HL-60/S4 treated with retinoic acid at 250 ng/mL for 4 days and 3 days (cell line): ENCODE data around the gene ITCH.
"Not testable (repeated sequence)": the region's sequence is repeated elsewhere in the genome, so short reads cannot be mapped to it uniquely, and the experiment has no call there.

Source experiments
- in situ Hi-C: fragments of 300-500 bp; cut with MboI; formaldehyde crosslinking; loops from 2 replicates; pipeline ENCODE4 v1.7.0; 2022; ENCODE audit warnings: low sequenced_read_pairs

ITCH gene

DNA sequence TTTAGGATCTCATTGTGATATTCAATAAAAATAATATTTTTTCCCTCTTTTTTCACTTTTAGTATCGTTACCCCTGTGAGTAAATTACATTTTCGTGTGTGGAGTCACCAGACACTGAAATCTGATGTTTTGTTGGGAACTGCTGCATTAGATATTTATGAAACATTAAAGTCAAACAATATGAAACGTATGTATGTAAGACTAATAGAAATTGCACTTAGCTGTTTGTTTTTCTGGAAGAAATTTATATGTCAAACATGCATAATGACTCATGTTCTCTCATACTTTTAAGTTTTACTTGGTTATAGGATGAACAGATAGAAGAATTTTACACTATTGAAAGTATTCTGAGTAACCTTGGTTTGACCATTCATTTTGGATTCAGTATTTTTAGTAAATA is 49.4 kb downstream of the ITCH start:
- in situ Hi-C loops, result no loop called here

DNA sequence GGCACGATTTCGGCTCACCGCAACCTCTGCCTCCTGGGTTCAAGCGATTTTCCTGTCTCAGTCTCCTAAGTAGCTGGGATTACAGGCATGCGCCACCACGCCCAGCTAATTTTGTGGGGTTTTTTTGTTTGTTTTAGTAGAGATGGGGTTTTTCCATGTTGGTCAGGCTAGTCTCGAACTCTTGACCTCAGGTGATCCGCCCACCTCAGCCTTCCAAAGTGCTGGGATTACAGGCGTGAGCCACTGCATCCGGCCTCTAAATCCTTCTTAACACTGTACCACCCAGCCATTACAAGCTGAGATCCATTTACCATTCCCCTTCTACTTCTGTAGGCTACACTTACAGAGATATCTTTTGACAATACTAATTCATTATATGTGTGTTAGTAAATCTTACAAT is 51.5 kb downstream of the ITCH start:
- in situ Hi-C loops, result not testable (repeated sequence)

DNA sequence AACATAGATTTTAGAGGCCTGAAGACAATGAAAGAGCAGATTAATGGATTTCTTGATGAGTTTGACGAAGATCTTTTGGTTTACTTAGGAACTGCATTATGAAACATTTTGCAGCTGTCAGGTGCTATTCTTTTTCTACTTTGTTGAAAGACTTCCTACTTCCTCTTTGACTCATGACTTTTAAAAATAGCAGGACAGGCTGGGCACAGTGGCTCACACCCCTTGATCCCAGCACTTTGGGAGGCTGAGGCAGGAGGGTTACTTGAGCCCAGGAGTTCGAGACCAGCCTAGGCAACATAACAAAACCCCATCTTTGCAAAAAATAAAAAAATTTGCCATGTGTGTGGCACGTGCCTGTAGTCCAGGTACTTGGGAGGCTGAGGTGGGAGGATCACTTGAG is 52.0 kb downstream of the ITCH start:
- in situ Hi-C loops, result no loop called here

DNA sequence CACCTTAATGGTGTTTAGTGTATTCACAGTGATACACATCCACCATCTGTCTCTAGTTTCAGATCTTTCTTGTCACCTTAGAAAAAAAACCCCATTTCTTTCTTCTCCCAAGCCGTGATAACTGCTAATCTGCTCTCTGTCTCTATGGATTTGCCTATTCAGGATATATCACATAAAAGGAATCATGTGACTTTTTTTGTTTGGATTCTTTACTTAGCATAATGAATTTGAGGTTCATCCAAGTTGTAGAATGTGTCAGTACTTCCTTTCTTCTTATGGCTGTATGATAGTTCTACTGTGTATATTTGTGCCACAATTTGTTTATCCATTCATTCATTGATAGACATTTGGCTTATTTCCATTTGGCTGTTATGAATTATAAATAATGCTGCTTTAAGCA is 57.1 kb downstream of the ITCH start:
- in situ Hi-C loops, result no loop called here

DNA sequence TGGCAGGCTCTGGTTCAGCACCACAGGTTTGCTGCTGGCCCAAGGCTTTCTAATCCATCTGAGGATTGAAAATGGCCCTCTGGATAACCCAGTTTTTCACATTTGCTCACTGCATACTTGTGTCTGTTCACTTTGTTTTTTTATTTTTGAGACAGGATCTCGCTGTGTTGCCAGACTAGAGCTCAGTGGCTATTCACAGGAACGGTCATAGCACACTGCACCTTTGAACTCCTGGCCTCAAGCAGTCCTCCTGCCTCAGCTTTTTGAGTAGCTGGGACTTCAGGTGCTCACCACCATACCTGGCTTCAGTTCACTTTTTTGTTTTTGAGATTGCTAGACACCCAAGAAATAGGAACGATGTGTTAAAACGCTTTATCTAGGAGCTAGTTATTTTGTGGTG is 57.9 kb downstream of the ITCH start:
- in situ Hi-C loops, result no loop called here

DNA sequence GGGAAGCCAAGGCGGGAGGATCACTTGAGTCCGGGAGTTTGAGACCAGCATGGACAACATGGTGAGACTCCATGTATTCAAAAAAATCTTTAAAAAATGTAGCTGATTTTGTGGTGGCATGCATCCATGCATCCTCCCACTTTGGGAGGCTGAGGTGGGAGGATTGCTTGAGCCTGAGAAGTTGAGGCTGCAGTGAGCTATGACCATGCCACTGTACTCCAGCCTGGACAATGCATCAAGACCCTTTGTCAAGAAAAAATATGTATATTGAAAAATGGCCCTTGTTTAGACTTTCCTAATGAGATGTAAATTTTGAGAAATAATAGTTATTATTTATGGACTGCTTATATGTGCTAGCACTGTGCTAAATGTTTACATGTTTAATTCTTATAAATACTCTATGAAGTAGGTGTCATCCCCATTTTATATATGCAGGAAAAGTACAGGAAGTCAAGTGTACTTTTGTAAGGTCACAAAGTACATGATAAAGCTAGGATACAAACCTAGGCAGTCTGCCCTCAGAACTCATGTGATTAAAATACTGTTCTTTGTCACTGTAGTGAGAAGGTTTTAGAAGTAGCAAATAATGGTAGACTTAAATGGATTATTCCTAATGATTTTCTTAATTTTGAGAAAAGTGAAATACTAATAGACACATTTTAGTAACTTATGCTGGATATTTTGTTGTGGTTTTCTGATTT is 58.8 kb downstream of the ITCH start:
- in situ Hi-C loops, result no loop called here

DNA sequence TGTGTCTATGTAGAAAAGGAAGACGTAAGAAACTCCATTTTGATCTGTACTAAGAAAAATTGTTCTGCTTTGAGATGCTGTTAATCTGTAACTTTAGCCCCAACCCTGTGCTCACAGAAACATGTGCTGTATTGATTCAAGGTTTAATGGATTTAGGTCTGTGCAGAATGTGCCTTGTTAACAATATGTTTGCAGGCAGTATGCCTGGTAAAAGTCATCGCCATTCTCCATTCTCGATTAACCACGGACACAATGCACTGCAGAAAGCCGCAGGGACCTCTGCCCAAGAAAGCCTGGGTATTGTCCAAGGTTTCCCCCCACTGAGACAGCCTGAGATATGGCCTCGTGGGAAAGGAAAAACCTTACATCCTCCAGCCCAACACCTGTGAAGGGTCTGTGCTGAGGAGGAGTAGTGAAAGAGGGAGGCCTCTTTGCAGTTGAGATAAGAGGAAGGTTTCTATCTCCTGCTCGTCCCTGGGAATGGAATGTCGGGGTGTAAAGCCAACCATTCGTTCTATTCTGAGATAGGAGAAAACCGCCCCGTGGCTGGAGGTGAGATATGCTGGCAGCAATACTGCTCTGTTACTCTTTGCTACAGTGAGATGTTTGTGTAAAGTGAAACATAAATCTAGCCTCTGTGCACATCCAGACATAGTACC is 62.1 kb downstream of the ITCH start:
- in situ Hi-C loops, result not testable (repeated sequence)

DNA sequence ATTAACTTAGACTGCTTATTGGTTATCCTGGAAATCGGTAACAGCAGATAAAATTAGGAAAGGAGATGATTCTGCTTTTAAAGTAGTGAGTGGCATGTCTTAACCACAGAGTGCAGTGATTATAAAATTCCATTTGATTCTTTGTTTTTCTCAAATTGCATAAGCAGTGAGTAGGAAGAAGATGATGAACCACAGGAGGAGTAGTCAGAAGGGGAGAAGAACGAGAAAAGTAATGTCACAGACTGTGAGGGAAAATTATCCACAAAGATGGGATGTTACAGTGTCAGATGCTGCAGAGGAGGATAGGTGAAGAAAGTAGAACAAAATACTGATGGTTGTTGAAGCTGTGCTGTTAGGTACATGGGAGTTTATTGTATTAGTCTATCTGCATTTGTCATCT is 63.0 kb downstream of the ITCH start:
- in situ Hi-C loops, result no loop called here

DNA sequence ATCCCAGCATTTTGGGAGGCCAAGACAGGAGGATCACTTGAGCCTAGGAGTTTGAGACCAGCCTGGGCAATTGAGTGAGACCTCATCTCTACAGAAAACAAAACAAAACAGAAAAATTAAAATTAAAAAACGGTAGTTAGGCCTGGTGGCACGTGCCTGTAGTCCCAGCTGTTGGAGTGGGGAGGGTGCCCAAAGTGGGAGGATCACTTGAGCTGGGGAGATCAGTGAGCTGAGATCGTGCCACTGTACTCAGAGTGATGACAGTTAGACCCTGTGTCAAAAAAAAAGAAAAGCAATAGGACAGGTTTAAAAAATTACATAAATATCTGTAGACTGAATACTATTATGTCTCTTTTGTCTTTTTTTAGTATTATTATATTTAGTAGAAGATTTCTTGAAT is 64.3 kb downstream of the ITCH start:
- in situ Hi-C loops, result no loop called here

DNA sequence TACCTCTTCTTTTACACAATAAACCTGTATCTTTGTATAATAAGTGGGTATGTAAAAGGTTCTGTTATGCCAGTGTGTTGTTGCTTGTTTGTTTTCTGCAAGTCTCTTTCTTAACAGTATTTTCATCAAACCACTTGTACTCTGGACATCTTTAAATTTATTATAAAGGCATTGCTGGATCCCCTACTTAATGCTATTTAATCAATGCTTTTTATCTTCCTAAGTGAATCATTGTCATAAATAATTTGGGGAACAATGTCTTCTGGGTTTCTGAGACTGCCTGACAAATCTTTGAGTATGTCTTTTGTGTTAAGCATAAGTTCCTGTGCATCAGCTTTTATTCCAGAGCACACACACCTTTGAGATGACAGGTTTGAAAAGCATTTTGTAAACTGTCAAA is 64.7 kb downstream of the ITCH start:
- in situ Hi-C loops, result no loop called here

DNA sequence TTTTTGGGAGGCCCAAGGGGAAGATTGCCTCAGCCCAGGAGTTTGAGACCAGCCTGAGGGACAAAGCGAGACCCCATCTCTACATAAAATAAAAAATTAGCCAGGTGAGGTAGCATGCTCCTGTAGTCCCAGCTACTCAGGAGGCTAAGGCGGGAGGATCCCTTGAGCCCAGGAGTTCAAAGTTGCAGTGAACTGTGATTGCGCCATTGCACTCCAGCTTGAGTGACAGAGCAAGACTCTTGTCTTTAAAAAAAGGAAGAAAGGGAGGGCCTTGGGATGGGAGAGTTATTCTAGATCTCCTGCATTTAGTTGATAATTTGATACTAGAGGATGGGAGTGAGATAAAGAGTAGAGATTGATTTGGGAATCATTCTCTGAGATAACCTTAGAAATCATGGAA is 68.1 kb downstream of the ITCH start:
- in situ Hi-C loops, result no loop called here

DNA sequence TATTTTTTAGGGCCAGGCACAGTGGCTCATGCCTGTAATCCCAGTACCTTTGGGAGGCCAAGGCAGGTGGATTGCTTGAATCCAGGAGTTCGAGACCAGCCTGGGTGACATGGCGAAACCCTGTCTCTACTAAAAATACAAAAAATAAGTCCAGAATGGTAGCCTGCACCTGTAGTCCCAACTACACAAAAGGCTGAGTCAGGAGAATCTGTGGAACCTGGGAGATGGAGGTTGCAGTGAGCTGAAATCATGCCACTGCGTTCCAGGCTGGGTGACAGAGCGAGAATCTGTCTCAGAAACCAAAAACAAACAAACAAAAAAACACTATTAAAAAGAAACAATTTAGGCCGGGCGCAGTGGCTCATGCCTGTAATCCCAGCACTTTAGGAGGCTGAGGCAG is 69.6 kb downstream of the ITCH start:
- in situ Hi-C loops, result not testable (repeated sequence)

DNA sequence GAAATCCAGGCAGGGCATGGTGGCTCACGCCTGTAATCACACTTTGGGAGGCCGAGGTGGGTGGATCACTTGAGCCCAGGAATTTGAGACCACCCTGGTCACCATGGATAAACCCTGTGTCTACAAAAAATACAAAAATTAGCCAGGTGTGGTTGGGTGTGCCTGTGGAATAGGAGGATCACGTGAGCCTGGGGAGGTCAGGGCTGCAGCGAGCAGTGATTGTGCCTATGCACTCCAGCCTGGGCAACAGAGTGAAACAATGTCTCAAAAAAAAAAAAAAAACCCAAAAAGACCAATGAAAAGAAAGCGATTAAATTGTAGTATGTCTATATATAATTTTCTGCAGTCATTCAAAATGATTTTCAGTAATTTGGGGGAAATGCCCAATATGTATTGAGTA is 70.3 kb downstream of the ITCH start:
- in situ Hi-C loops, result no loop called here

DNA sequence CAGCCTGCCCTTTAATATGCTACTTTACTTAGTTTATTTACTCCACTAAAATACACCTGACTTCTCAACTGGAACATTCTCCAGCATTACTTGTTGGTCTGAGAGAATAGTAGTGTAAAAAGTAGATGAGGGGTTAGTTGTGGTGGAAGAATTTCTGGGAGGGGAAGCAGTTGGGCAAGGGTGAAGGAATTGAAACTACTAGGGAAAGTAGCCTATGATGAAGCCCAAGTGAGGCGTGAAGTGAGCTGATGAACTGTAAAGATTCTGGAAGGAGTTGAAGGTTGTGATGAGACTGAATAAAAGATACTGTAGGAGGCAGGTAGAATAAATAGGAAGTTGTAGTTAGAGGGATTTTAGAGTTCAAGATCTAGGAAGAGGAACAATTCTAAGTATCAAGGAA is 72.5 kb downstream of the ITCH start:
- in situ Hi-C loops, result no loop called here

DNA sequence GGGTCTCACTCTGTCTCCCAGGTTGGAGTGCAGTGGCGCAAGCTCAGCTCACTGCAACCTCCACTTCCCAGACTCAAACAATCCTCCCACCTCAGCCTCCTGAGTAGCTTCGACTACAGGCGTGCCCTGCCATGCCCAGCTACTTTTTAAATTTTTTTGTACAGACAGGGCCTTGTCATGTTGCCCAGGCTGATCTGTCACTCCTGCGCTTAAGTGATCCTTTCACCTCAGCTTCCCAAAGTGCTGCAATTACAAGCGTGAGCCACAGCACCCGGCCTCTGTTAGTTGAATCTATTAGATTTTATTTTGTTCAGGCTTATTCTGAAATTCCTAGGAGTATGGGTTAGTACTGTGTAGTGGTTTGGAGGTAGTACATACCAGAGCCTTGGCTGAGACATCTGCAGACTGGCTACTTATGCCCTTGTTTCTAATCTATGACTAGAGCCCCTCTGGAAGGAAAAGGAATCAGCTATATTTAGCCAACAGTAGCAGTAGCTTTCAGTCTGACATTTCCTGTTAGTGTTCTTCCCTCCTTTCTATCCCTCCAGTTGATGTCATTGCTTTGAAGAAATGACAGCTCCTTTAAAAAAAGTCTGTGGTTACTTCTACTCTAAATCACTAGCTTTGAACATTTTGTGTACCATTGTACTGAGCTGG is 74.4 kb downstream of the ITCH start:
- in situ Hi-C loops, result no loop called here

DNA sequence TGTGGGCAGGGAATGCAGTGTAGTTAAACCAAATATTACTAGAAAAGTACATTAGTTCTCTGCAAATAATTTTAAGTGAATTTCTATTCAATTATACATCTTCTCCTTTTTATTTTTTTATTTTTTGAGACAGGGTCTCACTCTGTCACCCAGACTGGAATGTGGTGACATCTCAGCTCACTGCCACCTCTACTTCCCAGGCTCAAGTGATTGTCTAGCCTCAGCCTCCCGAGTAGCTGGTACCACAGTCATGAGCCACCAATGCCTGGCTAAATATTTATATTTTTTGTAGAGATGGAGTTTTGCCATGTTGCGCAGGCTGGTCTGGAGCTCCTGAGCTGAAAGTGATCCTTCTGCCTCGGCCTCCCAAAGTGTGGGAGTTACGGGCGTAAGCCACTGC is 76.1 kb downstream of the ITCH start:
- in situ Hi-C loops, result no loop called here

DNA sequence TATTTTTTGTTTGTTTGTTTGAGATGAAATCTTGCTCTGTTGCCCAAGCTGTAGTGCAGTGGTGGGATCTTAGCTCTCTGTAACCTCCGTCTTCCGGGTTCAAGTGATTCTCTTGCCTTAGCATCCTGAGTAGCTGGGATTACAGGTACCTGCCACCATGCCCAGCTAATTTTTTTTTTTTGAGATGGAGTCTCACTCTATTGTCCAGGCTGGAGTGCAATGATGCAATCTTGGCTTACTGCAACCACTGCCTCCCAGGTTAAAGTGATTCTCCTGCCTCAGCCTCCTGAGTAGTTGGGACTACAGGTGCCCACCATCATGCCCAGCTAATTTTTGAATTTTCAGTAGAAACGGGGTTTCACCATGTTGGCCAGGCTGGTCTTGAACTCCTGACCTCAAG is 78.3 kb downstream of the ITCH start:
- in situ Hi-C loops, result not testable (repeated sequence)

DNA sequence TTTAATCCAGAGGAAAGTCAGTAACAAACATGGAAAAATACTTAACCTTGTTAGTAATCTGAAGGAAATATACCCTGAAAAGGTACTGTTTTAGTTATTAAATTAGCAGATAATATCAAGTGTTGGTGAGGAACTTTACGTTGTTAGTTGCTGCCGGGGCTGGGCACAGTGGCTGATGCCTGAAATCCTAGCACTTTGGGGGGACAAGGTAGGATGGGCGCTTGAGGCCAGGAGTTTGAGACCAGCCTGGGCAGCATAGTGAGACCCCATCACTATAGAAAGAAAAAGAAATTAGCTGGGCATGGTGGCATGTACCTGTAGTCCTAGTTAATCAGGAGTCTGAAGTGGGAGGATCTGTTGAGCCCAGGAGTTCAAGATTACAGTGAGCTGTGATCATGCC is 80.5 kb downstream of the ITCH start:
- in situ Hi-C loops, result no loop called here

DNA sequence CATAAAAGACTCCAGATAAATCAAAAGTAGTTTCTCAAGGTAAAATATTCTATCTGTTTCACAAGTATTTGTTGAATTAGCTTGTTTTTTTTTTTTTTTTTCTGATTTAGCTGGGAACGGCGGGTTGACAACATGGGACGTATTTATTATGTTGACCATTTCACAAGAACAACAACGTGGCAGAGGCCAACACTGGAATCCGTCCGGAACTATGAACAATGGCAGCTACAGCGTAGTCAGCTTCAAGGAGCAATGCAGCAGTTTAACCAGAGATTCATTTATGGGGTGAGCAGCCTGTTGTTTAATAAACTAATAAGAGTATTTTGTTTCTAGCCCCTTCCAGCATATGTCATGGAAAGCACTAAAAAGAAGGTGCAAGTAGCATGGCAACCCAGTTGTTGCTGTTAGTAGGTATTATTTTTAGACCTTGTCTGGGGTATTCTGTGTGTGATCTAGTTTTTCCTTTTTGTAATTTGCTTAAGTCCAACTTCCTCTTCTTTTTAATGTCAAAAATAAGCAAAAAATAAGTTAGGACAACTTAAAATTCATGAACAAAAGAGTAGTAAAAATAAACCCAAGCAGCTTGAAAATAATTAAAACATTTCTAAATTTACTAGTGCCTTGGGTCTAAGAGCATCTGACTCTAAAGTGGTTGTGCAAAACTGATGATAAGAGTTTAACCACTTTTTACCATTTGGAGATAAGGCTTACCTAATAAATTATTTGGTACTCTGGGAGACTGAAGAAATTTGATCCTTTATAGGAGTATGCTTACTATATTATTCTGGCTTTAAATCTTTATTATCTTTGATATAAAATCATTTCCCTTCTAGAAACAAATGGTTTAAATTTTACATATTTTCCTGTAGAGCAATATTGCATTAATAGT is 82.3 kb downstream of the ITCH start:
- in situ Hi-C loops, result no loop called here

DNA sequence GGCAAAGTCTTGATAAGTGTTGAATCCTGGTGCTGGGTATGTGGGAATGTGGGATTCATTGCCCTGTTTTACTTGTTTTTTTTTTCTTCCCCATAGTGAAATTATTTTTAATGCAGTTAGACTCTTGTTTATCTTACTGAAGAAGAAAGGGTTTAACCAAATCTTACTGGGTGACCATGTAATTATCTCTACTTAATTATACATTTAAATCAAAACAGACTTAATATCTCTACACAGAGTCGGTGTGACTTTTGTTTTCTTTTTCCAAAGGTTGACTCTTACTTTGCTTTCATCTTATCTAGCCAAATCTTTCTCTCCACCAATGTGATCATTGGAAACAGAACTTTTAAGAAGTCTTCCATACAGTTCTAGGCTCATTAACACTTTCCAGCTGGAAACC is 85.4 kb downstream of the ITCH start:
- in situ Hi-C loops, result no loop called here
